ENCODE measurements around the gene HUS1B. TPM values are rescaled to one million over a fixed set of nuclear protein-coding genes. Genes with fewer than 3 reads are reported as not detected.
A peak's percentile ranks its signal among the peaks of the same experiment; 100 is the strongest.
"Not testable (repeated sequence)": the region's sequence is repeated elsewhere in the genome, so short reads cannot be mapped to it uniquely, and the experiment has no call there.

Gene HUS1B
- total RNA-seq, 1 donor from 2014 or later: 1.0 TPM

DNA sequence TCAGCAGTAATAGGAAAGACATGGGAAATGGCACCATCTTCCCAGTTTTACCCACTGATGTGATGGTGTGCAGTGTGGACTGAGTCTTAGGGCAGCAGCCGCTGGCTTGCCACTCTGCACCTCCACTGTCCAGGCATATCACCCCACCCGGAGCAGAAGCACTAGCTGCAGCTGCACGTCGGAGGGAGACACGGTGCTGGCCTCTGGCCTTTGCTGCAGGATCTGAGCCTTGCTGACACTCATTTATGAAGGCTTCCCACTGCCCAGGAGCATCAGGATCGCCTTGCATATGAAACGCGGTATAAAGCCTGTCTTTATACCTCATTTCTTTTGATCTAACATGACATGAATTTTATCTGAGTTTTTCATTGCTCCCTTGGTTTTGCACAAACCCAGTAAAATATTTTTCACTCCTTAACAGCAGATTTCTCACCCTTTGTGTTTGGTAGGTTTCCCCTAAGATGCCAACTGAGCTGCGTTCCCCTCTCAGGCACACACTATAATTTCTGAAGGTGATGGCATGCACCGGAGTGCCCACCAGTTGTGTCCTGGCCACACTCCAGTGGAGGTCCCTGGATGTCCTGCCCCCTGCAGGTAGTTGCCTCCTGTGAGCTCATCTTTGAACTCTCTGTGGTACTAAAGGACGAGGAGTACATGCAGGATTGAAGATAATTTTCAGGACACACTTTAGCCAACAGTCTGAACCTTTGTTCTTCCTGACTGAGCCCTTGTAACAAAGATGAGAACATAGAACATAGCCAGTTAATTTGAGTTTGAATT lies 45.0 kb upstream of the HUS1B start:
- DNase-seq (no peak), ATAC-seq (no peak)
- no peak overlapping the region for H3K4me3 ChIP-seq
- no peak overlapping the region for H3K27ac ChIP-seq
- no peaks in the 10 kb centered on the region for H3K27me3 ChIP-seq
- intact Hi-C loops (cut with DNase I): loop anchor here (5.0 kb wide), 1 partner anchor 290 kb away; no protein-coding TSS in a partner anchor
- no peaks in the 10 kb centered on the region for H3K4me1 ChIP-seq
- TF ChIP-seq, protein P1, sequence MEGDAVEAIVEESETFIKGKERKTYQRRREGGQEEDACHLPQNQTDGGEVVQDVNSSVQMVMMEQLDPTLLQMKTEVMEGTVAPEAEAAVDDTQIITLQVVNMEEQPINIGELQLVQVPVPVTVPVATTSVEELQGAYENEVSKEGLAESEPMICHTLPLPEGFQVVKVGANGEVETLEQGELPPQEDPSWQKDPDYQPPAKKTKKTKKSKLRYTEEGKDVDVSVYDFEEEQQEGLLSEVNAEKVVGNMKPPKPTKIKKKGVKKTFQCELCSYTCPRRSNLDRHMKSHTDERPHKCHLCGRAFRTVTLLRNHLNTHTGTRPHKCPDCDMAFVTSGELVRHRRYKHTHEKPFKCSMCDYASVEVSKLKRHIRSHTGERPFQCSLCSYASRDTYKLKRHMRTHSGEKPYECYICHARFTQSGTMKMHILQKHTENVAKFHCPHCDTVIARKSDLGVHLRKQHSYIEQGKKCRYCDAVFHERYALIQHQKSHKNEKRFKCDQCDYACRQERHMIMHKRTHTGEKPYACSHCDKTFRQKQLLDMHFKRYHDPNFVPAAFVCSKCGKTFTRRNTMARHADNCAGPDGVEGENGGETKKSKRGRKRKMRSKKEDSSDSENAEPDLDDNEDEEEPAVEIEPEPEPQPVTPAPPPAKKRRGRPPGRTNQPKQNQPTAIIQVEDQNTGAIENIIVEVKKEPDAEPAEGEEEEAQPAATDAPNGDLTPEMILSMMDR (IDR thresholded peaks at IDR 0.05): no peak
- H3K36me3 ChIP-seq: no peaks in the 10 kb centered on the region
- H3K9me3 ChIP-seq: no peaks in the 10 kb centered on the region

DNA sequence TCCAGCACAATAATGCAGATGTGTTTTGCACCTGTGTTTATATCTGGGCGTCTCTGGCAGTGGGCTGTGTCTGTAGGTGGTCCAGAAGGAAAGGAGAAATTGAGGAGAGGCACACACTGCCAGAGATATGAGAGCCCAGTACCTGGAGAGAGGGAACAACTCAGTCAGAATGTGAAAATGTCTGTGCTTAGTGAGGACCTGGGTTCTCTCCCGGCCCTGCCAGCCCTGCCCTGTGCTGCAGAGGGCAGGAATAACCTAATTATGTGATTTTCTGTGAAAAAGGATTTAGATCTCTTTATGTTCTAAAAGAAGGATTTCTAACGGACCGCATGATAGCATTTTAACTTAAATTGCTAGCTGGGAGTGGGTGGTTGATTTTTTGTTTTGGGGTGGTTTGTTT lies 44.3 kb upstream of the HUS1B start:
- Histone ChIP-seq H3K4me1 (no peaks in the 10 kb centered on the region), H3K36me3 (no peaks in the 10 kb centered on the region), H3K9me3 (no peaks in the 10 kb centered on the region), H3K27me3 (no peaks in the 10 kb centered on the region), H3K27ac (no peak overlapping the region), H3K4me3 (no peak overlapping the region)
- TF ChIP-seq, protein P1 (IDR thresholded peaks at IDR 0.05): no peak
- ATAC-seq (no peak), DNase-seq (no peak)
- intact Hi-C loops (cut with DNase I): loop anchor here (5.0 kb wide), 1 partner anchor 289 kb away; no protein-coding TSS in a partner anchor

DNA sequence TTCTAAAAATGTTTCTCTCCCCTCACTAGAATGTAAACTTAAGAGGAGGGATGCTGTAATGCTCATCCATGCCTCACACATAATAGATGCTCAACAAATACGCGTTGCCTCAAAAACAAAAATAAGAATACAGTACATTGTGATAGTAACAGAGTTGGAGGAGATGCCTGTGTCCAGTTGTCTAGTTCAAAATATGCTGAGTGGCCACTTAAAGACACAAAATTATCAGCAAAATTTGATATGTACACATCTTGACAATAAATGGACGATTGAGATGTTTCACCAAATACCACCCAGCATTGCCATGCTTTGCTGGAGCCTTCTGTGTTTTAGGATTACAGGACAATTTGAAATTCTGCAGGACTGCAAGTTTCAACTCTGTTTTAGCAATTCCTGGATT lies 43.6 kb upstream of the HUS1B start:
- Histone ChIP-seq H3K36me3 (no peaks in the 10 kb centered on the region), H3K27ac (no peak overlapping the region), H3K4me3 (no peak overlapping the region), H3K9me3 (no peaks in the 10 kb centered on the region), H3K27me3 (no peaks in the 10 kb centered on the region), H3K4me1 (no peaks in the 10 kb centered on the region)
- TF ChIP-seq, protein P1 (IDR thresholded peaks at IDR 0.05): no peak
- intact Hi-C loops (cut with DNase I): loop anchor here (5.0 kb wide), 1 partner anchor 288 kb away; no protein-coding TSS in a partner anchor
- ATAC-seq (no peak), DNase-seq (no peak)

DNA sequence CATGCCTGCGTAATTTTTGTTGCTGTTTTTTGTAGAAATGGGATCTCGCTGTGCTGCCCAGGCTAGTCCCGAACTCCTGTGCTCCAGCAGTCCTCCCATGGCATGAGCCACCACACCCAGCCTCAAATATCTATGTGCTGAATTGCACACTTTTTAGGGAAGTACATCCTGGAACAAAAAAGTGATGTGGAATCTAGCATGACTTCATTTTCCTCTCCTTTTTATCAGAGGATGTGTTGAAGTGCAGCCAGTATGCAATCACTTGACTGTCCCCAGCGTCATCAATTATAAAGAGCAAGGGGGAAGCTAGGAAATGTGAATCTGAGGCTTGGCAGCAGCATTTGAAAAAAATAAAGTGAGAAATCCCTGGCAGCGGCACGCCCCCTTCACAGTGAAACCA lies 42.4 kb upstream of the HUS1B start:
- Histone ChIP-seq H3K27ac (no peak overlapping the region), H3K4me3 (no peak overlapping the region), H3K9me3 (no peaks in the 10 kb centered on the region), H3K4me1 (no peaks in the 10 kb centered on the region), H3K36me3 (no peaks in the 10 kb centered on the region), H3K27me3 (no peaks in the 10 kb centered on the region)
- intact Hi-C loops (cut with DNase I): no loop called here
- DNase-seq (no peak), ATAC-seq (no peak)
- TF ChIP-seq, protein P1 (IDR thresholded peaks at IDR 0.05): no peak

DNA sequence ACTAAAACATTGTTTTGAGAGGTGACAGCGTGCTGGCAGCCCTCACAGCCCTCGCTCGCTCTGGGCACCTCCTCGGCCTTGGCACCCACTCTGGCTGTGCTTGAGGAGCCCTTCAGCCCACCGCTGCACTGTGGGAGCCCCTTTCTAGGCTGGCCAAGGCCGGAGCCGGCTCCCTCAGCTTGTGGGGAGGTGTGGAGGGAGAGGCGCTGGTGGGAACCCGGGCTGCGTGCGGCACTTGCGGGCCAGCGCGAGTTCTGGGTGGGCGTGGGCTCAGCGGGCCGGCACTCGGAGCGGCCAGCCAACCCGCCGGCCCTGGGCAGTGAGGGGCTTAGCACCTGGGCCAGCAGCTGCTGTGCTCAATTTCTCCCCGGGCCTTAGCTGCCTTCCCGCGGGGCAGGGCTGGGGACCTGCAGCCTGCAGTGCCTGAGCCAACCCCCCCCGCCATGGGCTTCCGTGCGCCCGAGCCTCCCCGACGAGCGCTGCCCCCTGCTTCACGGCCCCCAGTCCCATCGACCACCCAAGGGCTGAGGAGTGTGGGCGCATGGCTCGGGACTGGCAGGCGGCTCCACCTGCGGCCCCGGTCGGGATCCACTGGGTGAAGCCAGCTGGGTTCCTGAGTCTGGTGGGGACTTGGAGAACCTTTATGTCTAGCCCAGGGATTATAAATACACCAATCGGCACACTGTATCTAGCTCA lies 37.7 kb upstream of the HUS1B start:
- H3K9me3 ChIP-seq; H3K27me3 ChIP-seq; H3K27ac ChIP-seq; ATAC-seq; H3K4me3 ChIP-seq; intact Hi-C loops (cut with DNase I); DNase-seq; H3K36me3 ChIP-seq: not testable (repeated sequence)
- peaks cover 16% of the 10 kb centered on the region for H3K4me1 ChIP-seq

DNA sequence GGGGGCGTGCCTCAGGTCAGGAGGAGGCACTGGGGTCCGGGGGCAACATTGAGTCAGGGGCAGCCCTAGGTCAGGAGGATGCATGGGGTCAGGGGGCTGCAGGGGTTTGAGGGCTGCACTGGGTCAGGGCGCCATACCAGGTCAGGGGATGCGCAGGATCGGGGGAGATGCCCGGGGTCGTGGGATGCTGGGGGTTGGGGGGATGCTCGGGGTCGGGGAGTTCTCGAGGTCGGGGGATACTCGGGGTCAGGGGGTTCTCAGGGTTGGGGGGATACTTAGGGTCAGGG lies 36.8 kb upstream of the HUS1B start:
- intact Hi-C loops (cut with DNase I): no loop called here

More for the DNA sequence above, 36.8 kb upstream of the HUS1B start:
- Histone ChIP-seq H3K4me1 (peaks cover 16% of the 10 kb centered on the region), H3K9me3 (no peaks in the 10 kb centered on the region), H3K27me3 (no peaks in the 10 kb centered on the region), H3K27ac (no peak overlapping the region), H3K4me3 (peak overlapping the region; percentile 95), H3K36me3 (peaks cover 5% of the 10 kb centered on the region)
- no peak for DNase-seq
- no peak for ATAC-seq
- TF ChIP-seq, protein P1 (IDR thresholded peaks at IDR 0.05): no peak
